UCSD-AML1 (cell line): ENCODE data around the gene CYP4F22.
A peak's percentile ranks its signal among the peaks of the same experiment; 100 is the strongest.
"Not testable (repeated sequence)": the region's sequence is repeated elsewhere in the genome, so short reads cannot be mapped to it uniquely, and the experiment has no call there.

Experiments
- DNase-seq: peaks from one replicate; lab custom pipeline; 2025; ENCODE audit not compliant: unreplicated experiment; lab: John Stamatoyannopoulos, UW

CYP4F22 gene

GRCh38 chr19:15564534-15565168, 56.3 kb downstream of the CYP4F22 start:
- no peak for DNase-seq

DNA sequence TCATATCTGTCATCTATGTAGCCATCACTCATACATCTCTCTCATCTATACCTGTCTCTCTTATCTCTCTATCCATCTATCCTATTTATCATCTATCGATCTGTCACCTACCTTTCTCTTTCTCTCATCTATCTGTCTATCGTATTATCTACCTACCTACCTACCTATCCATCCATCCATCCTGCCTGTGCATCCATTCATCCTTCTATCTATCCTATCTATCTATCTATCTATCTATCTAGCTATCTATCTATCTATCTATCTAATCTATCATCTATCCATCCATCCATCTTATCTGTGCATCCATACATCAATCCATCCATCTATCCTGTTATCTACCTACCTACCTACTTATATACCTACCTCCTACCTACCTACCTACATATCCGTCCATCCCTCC, 62.1 kb downstream of the CYP4F22 start:
- DNase-seq: no peak

DNA sequence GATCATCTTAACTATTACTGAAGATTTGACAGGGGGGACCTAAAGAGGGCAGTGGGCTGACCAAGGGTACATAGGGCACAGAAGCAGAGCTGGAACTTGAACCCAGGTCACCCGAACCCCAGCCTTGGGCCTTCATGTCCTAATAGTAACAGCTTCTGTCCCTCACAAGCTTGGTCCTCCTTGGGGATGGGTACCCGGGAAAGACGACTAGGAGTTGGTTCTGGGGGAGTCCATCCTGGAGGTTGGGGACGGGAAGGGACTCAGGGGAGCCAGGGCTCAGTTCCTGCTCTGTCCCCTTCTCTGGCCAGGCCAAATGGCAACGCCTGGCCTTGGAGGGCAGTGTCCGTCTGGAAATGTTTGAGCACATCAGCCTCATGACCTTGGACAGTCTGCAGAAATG, 67.1 kb downstream of the CYP4F22 start:
- DNase-seq: no peak

- DNase-seq: no peak
Measured at GRCh38 chr19:15576526-15577156, 68.3 kb downstream of the CYP4F22 start.

DNA sequence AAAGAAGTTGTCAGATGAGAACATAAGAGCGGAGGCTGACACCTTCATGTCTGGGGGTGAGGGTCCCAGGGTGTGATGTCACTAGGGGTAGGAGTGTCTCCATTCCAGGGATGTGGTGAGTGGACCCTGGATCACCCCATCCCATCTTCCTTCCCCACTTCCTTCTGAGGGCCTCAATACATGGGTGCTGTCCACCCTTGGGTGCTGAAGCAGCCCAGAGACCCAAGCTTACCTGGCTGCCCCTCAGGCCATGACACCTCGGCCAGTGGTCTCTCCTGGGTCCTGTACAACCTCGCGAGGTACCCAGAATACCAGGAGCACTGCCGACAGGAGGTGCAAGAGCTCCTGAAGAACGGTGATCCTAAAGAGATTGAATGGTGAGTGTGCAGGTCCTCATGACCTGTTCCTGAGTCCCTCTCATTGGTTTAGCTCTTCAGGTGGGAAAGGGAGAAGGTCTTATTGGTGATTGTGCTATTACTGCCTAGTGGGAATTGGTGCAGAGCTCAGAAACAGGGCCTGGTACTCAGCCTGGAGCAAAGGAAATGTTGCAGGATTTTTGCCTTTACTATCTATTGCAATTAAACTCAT, 69.0 kb downstream of the CYP4F22 start:
- no peak for DNase-seq

- DNase-seq: no peak
Measured at GRCh38 chr19:15583346-15583745, 75.0 kb downstream of the CYP4F22 start.

DNA sequence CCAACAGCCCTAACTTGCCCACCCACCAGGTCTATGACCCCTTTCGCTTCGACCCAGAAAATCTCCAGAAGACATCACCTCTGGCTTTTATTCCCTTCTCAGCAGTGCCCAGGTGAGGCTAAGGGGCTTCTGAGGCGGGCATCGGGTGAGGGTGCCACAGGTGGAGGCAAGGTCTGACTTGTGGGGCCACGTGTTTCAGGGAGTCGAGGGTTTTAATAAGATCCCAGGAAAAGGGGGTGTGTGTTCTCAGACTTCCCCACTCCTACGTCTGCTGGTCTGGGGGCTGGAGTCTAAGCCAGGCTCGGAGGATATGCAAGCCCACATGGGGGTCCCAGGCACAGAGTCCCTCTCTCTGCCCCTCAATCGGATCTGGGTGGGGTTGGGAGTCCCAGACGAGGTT, 75.8 kb downstream of the CYP4F22 start:
- no peak for DNase-seq

GRCh38 chr19:15584541-15585115, 76.3 kb downstream of the CYP4F22 start:
- DNase-seq: peak; percentile 69

GRCh38 chr19:15587663-15588062, 79.3 kb downstream of the CYP4F22 start:
- no peak for DNase-seq

- DNase-seq: no peak
Measured at GRCh38 chr19:15588265-15588664, 79.9 kb downstream of the CYP4F22 start.

DNA sequence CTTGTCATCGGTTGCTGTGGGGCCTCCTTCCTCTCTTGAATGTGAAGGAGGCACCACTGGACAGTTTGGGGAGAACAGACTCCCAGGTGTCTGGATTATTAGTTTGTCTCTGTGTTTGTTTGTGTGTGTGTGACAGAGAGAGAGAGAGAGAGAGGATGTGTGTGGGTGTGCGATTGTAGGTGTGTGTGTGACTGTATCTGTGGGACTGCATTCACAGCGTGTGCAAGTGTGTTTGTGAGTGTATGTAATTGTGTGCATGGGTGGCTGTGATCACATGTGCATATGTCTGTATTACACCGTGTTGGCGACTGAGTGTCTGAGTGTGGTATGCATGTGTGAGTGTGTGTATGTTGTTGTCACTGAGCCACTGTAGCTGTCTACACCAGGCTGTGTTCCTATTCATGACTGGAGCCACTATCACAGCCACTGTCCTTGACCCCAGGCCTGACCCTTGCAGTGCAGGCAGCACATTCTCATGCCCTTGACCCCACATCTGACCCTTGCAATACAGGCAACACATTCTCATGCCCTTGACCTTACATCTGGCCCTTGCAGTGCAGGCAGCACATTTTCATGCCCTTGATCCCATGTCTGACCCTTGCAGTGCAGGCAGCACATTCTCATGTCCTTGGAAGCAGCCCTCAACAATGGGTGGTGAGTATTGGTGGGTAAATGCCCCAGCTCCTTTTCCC, 81.6 kb downstream of the CYP4F22 start:
- DNase-seq: no peak

DNA sequence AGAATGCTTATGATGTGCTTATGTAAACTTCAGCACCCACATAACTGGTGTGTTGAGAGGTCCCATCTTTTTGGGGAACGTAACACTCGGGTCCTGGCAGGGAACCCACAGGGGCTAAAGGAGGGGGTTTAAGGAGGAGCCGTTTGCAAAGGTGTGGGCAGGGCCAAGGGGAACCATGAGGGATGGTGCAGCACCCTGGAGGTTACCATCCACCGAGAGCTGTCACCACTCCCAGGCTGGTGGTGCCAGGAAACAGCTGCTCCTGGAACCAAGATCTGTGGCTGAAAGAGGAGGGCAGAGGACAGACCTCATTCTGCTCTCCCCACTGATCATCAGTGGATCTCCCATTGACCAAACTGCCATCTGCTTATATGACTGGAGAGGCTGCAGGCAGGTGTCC, 83.5 kb downstream of the CYP4F22 start:
- no peak for DNase-seq

GRCh38 chr19:15592506-15592905, 84.2 kb downstream of the CYP4F22 start:
- DNase-seq: not testable (repeated sequence)

- not testable (repeated sequence) for DNase-seq
Measured at GRCh38 chr19:15593766-15594165, 85.4 kb downstream of the CYP4F22 start.

DNA sequence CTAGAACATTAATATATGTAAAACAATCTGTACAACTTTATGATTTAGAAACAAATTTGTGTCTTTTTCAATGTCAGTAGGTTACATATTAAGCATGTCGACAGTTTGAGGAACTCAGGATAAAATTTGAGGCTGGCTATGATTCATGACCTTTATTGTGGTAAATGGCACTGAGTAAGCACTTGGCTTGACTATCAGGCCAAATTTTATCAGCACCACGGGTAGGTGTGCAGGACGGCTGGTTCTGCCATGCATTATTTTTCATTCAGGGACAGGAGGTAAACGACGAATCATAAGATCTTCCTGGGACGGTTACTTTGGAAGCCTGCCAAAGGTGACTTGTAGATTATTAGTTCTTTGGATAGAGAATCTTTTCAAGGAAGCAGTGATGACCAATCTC, 86.7 kb downstream of the CYP4F22 start:
- DNase-seq: no peak
